ENCODE results near the gene DERA. TPM values are rescaled to one million over a fixed set of nuclear protein-coding genes. Genes with fewer than 3 reads are reported as not detected.
A peak's percentile ranks its signal among the peaks of the same experiment; 100 is the strongest.

Gene DERA
- total and polyA plus RNA-seq, 9 of the 15 experiments (the other 6 are each of a cell fraction or from before 2014, with no cell fraction given) = 5.5 to 15.5 (median 7.8) TPM

DNA sequence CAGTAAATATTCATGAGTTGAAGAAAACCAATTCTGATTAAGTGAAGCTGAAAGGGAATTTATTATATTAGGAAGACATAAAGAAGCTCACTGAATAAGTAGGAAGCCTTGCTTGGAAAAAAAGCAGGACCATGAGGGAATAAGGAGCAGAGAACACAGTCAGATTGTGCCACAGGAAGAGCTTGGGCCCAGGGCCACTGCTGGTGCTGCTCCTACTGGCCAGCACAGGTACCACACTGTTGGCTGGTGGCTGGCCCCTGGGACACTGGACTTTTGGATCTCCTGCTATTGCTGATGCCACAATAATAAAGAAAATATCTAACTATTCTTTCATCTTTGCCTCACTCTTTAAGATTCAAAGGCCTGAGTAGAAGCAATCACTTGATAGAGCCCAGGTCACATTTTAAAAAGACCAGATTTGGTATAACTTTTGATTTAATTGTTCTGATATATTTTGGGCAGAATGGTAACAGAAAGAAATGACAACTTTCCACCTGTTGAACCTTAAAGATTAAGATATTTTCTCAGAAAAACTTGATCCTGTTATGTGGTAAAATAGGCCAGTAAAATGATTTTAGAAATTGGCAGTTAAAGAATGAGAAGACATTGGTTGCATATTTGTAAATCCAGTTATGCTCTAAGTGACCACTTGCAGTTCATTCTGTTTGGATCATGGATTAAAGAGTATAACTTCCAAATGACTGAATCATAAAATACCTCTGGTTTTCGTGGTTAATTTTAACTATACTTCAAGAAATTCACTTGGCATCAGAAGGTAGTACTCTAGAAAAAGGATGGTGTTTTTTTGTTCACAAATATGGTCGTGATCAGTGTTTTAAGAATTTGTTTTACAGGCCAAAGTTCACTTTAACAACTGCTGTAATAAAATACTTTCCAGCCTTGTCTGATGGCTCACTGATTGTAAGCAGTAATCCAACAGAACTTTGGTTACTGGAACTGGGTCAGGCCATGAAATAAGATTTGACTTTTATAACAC is 68.3 kb downstream of the DERA start:
- Histone ChIP-seq H3K9me3 (replicated peaks; ENCODE audit: control insufficient read depth, insufficient read depth, low read depth, low read length) (no peaks in the 10 kb centered on the region), H3K79me2 (ENCODE audit: control insufficient read depth, insufficient read depth, low read length) (no peaks in the 10 kb centered on the region), H3K9ac (ENCODE audit: insufficient read depth in 1 of 2, low read depth in 2 of 2, low read length in 2 of 2) (no peak overlapping the region), H4K20me1 (replicated peaks; ENCODE audit: control insufficient read depth, insufficient read depth, low read length) (no peaks in the 10 kb centered on the region), H3K4me2 (ENCODE audit: insufficient read depth, low read length) (no peak overlapping the region), H3K4me1 (replicated peaks in 1 of 2; ENCODE audit: control insufficient read depth in 2 of 2, insufficient read depth in 2 of 2, low read length in 2 of 2) (no peaks in the 10 kb centered on the region), H2AFZ (ENCODE audit: low read depth, low read length) (no peak overlapping the region), H3K27ac (ENCODE audit: extremely low read depth, low read depth, low read length) (no peak overlapping the region), H3K27me3 (ENCODE audit: control insufficient read depth in 2 of 2, insufficient read depth in 2 of 2, low read length in 2 of 2) (no peaks in the 10 kb centered on the region), H3K4me3 (no peak overlapping the region), H3K36me3 (ENCODE audit: control insufficient read depth, insufficient read depth, low read length) (no peaks in the 10 kb centered on the region), H3K9me1 (ENCODE audit: control insufficient read depth, insufficient read depth, low read length) (no peaks in the 10 kb centered on the region)
- intact Hi-C loops (cut with micrococcal nuclease) (loop anchor here (10.0 kb wide), 1 partner anchor 385 kb away; no protein-coding TSS in a partner anchor), in situ Hi-C loops (cut with MboI) (no loop called here)
- no TSS peak for BruUV-seq (replicated peaks)
- WGBS (ENCODE audit: insufficient coverage, low coverage, missing lambda C conversion rate) = 0% methylated on average over 2 of the region's 2 CpGs
- TF ChIP-seq TBL1XR1 (IDR thresholded peaks at IDR 0.05; ENCODE audit: low read length in 2 of 2) (no peak), MAFG (tag; conservative IDR thresholded peaks at IDR 0.05) (no peak), SMARCC2 (IDR thresholded peaks at IDR 0.05; ENCODE audit: low read depth) (no peak), NELFE (IDR thresholded peaks at IDR 0.05; ENCODE audit: insufficient read depth, insufficient read length) (no peak), SRF (CRISPR knock-in tag; IDR thresholded peaks at IDR 0.05) (no peak), SMARCB1 (IDR thresholded peaks at IDR 0.05; ENCODE audit: insufficient read length, low read depth) (no peak), RAD21 (CRISPR knock-in tag; conservative IDR thresholded peaks at IDR 0.05 in 1 of 2, IDR thresholded peaks at IDR 0.05 in 1 of 2) (peak in 1 of 2 experiments; percentile 12; a peak in 1 of 4 replicates)
- TF ChIP-seq, protein P1, sequence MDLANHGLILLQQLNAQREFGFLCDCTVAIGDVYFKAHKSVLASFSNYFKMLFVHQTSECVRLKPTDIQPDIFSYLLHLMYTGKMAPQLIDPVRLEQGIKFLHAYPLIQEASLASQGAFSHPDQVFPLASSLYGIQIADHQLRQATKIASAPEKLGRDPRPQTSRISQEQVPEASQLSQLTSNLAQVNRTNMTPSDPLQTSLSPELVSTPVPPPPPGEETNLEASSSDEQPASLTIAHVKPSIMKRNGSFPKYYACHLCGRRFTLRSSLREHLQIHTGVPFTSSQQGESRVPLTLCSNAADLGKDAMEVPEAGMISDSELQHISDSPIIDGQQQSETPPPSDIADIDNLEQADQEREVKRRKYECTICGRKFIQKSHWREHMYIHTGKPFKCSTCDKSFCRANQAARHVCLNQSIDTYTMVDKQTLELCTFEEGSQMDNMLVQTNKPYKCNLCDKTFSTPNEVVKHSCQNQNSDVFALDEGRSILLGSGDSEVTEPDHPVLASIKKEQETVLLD (IDR thresholded peaks at IDR 0.05) = no peak
- TF ChIP-seq, protein P2, sequence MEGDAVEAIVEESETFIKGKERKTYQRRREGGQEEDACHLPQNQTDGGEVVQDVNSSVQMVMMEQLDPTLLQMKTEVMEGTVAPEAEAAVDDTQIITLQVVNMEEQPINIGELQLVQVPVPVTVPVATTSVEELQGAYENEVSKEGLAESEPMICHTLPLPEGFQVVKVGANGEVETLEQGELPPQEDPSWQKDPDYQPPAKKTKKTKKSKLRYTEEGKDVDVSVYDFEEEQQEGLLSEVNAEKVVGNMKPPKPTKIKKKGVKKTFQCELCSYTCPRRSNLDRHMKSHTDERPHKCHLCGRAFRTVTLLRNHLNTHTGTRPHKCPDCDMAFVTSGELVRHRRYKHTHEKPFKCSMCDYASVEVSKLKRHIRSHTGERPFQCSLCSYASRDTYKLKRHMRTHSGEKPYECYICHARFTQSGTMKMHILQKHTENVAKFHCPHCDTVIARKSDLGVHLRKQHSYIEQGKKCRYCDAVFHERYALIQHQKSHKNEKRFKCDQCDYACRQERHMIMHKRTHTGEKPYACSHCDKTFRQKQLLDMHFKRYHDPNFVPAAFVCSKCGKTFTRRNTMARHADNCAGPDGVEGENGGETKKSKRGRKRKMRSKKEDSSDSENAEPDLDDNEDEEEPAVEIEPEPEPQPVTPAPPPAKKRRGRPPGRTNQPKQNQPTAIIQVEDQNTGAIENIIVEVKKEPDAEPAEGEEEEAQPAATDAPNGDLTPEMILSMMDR (IDR thresholded peaks at IDR 0.05 in 2 of 3, conservative IDR thresholded peaks at IDR 0.05 in 1 of 3; ENCODE audit: insufficient read depth in 2 of 3, low read depth in 1 of 3, low read length in 3 of 3) = peak; percentile 28 to 41 (median 30); a peak in 2 of 6 replicates
- ChIA-PET POLR2A (interaction anchor here (0.5 kb wide), 1 partner anchor 792 kb away, joined by 3 read pairs; no protein-coding TSS in a partner anchor), CTCF (ENCODE audit: low intra/inter-chr PET ratio) (no interaction called here)
- ATAC-seq (peak; percentile 90), FAIRE-seq (no peak), DNase-seq (ENCODE audit: extremely low read depth in 1 of 4, low spot score in 3 of 4) (peak; percentile 22 to 34 (median 28))

All from K562 (cell line).